ENCODE data around the gene SNX15. TPM values are rescaled to one million over a fixed set of nuclear protein-coding genes. Genes with fewer than 3 reads are reported as not detected.

Gene SNX15
- total and polyA plus RNA-seq, 8 donors: 8.7 to 18.3 (median 10.6) TPM

GRCh38 chr11:65051398-65051858 is 24.2 kb downstream of the SNX15 start:
- ATAC-seq (no peak), DNase-seq (no peak), FAIRE-seq (no peak)
- no peaks in the 10 kb centered on the region for H3K9me3 ChIP-seq
- H3K27ac ChIP-seq: no peak overlapping the region
- no peaks in the 10 kb centered on the region for H3K4me1 ChIP-seq
- no peaks in the 10 kb centered on the region for H3K36me3 ChIP-seq
- 75 to 80% methylated on average over 9 of the region's 9 CpGs for WGBS, 2 donors
- H3K27me3 ChIP-seq: no peaks in the 10 kb centered on the region
- TF ChIP-seq, protein P1, sequence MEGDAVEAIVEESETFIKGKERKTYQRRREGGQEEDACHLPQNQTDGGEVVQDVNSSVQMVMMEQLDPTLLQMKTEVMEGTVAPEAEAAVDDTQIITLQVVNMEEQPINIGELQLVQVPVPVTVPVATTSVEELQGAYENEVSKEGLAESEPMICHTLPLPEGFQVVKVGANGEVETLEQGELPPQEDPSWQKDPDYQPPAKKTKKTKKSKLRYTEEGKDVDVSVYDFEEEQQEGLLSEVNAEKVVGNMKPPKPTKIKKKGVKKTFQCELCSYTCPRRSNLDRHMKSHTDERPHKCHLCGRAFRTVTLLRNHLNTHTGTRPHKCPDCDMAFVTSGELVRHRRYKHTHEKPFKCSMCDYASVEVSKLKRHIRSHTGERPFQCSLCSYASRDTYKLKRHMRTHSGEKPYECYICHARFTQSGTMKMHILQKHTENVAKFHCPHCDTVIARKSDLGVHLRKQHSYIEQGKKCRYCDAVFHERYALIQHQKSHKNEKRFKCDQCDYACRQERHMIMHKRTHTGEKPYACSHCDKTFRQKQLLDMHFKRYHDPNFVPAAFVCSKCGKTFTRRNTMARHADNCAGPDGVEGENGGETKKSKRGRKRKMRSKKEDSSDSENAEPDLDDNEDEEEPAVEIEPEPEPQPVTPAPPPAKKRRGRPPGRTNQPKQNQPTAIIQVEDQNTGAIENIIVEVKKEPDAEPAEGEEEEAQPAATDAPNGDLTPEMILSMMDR (IDR thresholded peaks at IDR 0.05): no peak
- intact Hi-C loops (cut with DNase I): no loop called here
- no peak overlapping the region for H3K4me3 ChIP-seq

DNA sequence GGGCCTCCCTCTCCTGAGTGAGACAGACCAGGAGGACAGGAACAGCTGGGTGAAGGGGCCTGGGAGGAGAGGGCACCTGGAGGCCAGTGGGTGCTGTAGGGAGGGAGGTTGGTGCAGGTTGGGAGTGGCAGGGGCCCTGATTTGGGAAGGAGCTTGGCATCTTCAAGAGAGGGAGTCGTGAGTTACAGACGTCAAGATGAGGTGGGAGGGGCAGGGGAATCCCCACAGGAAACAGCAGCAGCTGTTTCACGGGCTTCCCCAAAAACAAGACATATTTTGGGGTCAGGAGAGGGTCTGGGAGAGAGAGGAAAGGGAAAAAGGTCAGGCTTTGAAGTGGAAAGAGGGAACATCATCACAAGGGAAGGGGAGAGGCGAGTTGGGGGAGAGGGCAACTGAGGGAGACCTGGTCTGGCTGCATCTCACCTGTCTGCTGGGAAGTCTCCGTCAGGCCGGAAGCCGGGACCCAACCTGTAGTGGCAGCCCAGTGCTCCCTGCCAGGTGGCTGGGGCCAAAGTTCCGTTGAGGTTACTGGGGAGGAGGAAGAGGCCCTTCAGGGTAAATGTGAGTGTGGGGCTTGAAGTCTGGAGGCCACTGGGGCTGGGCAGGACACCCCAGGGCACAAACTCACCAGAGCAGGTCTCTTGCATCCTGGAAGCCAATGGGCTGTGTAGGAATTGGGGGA is 26.7 kb downstream of the SNX15 start:
- Histone ChIP-seq H3K36me3 (no peaks in the 10 kb centered on the region), H3K4me1 (no peaks in the 10 kb centered on the region), H3K9me3 (no peaks in the 10 kb centered on the region), H3K27ac (no peak overlapping the region), H3K27me3 (no peaks in the 10 kb centered on the region), H3K4me3 (no peak overlapping the region)
- WGBS, 2 donors: 63 to 69% methylated on average over 8 of the region's 8 CpGs
- FAIRE-seq: no peak
- no peak for DNase-seq
- no peak for ATAC-seq
- TF ChIP-seq, protein P1 (IDR thresholded peaks at IDR 0.05): no peak
- intact Hi-C loops (cut with DNase I): no loop called here

DNA sequence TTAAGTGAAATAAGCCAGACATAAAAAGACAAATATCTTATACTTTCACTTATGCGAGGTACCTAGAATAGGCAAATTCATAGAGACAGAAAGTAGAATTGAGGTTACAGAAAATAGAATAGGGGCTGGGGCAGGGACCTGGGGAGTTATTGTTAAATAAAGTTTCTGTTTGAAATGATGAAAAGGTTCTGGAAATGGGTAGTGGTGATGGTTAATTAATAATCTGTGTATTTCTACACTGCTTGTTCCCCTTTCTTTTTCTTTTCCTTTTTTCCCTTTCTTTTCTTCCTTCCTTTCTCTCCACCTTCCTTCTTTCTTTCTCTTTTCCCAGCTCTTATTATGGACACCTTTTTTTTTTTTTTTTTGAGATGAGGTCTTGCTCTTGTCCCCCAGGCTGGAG is 28.3 kb downstream of the SNX15 start:
- DNase-seq (no peak), ATAC-seq (no peak), FAIRE-seq (no peak)
- intact Hi-C loops (cut with DNase I): no loop called here
- Histone ChIP-seq H3K4me3 (no peak overlapping the region), H3K36me3 (no peaks in the 10 kb centered on the region), H3K27ac (no peak overlapping the region), H3K9me3 (no peaks in the 10 kb centered on the region), H3K4me1 (no peaks in the 10 kb centered on the region), H3K27me3 (no peaks in the 10 kb centered on the region)
- WGBS, 2 donors: 79 to 93% methylated on average over 1 of the region's 1 CpG
- TF ChIP-seq, protein P1 (IDR thresholded peaks at IDR 0.05): no peak

DNA sequence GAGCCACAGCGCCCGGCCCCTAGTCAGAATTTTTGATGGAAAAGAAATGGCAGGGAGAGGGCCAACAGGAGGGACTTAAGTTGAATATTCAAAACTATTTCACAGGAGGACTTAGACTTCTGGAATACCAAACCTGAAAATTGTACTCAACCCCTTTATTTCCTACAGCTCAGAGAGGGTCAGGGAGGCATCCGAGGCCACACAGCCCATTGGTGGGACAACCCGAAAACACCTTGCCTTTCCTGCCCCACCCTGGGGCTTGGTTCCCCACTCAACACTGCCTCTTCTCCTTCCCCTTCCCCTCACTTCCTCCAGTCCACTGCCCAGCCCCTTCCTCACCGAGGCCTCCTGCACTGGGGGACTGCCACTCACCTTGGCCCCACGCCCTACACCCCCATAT is 29.8 kb downstream of the SNX15 start:
- Histone ChIP-seq H3K36me3 (no peaks in the 10 kb centered on the region), H3K27ac (no peak overlapping the region), H3K4me1 (no peaks in the 10 kb centered on the region), H3K9me3 (no peaks in the 10 kb centered on the region), H3K27me3 (no peaks in the 10 kb centered on the region), H3K4me3 (no peak overlapping the region)
- ATAC-seq: no peak
- 93 to 96% methylated on average over 6 of the region's 6 CpGs for WGBS, 2 donors
- no peak for DNase-seq
- TF ChIP-seq, protein P1 (IDR thresholded peaks at IDR 0.05): no peak
- FAIRE-seq: no peak
- intact Hi-C loops (cut with DNase I): no loop called here

- no peak for ATAC-seq
- DNase-seq: no peak
- TF ChIP-seq, protein P1 (IDR thresholded peaks at IDR 0.05): no peak
- no peaks in the 10 kb centered on the region for H3K27me3 ChIP-seq
- no peak for FAIRE-seq
- intact Hi-C loops (cut with DNase I): no loop called here
- WGBS, 2 donors: 79 to 84% methylated on average over 7 of the region's 7 CpGs
- H3K4me1 ChIP-seq: no peaks in the 10 kb centered on the region
- H3K27ac ChIP-seq: no peak overlapping the region
- no peaks in the 10 kb centered on the region for H3K36me3 ChIP-seq
- H3K9me3 ChIP-seq: no peaks in the 10 kb centered on the region
- no peak overlapping the region for H3K4me3 ChIP-seq
Observed at GRCh38 chr11:65057526-65057925, 30.3 kb downstream of the SNX15 start.

All from pancreas (tissue), 10 donors.